Measurements from ENCODE around the gene CDKN2B-AS1.

- TF ChIP-seq POLR2A (IDR thresholded peaks at IDR 0.05) (no peak), CTCF (IDR thresholded peaks at IDR 0.05) (no peak)
These were observed 1.6 kb upstream of the CDKN2B-AS1 start for GRCh38 chr9:21993007-21993406.
